ENCODE results near the gene CLIC4.
"Not testable (repeated sequence)": the region's sequence is repeated elsewhere in the genome, so short reads cannot be mapped to it uniquely, and the experiment has no call there.

Gene CLIC4

GRCh38 chr1:24886241-24886640, 141.0 kb downstream of the CLIC4 start:
- no peak for DNase-seq

GRCh38 chr1:24888061-24888970, 143.1 kb downstream of the CLIC4 start:
- DNase-seq, result no peak

- DNase-seq, result no peak
Observed at GRCh38 chr1:24888971-24889676, 143.9 kb downstream of the CLIC4 start.

GRCh38 chr1:24890887-24891286, 145.6 kb downstream of the CLIC4 start:
- no peak for DNase-seq

GRCh38 chr1:24891367-24891766, 146.1 kb downstream of the CLIC4 start:
- DNase-seq, result not testable (repeated sequence)

- no peak for DNase-seq
Observed at GRCh38 chr1:24892188-24893153, 147.2 kb downstream of the CLIC4 start.

- no peak for DNase-seq
Observed at GRCh38 chr1:24893431-24893830, 148.2 kb downstream of the CLIC4 start.

Data from right forelimb (tissue), 1 donor.